ENCODE results near the gene CLRN3. TPM values are rescaled to one million over a fixed set of nuclear protein-coding genes. Genes with fewer than 3 reads are reported as not detected.

CLRN3 gene, protein sequence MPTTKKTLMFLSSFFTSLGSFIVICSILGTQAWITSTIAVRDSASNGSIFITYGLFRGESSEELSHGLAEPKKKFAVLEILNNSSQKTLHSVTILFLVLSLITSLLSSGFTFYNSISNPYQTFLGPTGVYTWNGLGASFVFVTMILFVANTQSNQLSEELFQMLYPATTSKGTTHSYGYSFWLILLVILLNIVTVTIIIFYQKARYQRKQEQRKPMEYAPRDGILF
- total RNA-seq, result not detected in 2 replicates

DNA sequence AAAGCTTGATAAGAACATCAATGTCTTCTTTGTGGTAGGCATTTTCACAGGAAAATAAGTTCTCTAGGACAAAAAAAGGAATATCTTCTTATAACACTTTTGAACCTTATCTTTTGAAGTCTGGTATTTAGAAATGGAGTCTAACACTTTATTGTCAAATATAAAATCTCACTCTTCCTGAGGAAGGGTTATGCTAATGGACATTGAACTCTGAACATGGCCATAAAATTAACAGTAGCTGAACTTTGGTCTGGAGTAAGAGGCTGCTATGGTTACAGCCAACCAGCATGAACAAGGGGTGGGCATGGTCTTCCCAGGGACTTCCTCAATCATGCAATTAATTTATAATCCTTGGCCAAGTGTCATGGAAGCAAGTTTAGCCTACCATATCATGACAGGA, at the start of gene CLRN3:
CLRN3 (minus strand) TSS at position 199 of the 400 bp plus-strand sequence; CDS start at position 42, 157 bp downstream.

DNA sequence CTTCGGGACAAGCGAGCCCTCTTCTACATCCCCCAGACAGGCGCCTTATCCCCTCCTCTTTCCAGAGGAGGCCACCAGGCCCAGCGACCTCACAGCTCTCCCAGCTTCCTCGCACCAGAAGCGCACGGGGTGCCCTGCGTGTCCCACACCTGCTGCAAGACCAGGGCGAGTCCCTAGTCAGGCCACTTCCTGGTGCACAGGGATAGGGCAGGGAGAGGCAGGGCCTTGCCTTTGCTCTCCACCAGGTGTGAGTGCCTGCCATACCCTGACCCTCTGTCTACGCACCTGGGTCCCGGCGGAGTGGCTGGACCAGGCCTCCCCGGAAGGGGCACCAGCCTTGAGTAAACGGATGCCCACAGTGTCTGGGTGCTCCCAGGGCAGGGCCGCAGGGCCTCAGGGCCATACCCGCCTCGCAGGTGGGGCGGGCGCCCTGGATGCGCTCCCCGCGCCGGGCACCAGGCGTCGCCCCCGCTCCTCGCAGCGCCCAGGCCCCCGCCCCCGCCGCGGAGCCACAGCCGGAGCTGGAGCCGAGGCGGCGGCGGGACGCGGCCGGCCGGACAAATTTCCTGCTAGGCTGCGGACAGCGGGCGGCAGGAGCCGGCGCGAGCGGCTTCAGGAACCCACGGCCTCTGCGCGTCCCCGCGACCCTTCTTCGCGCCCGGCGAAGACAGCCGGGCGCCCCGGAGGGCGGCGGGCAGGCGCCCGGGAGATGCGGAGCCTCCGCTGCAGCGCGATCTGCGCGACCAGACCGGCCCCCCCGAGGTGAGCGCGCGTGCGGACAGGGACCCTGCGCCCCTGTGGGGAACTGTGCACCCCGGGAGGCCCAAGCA, 14.0 kb upstream of the CLRN3 start, which contains the start of gene PTPRE:
PTPRE (plus strand) TSS at position 556 of the 830 bp plus-strand sequence. CDS start 133,779 bp downstream, outside the sequence.

Other genes starting within 250 kb of the CLRN3 start
- not detected in 2 replicates for gene FOXI2, start 155.8 kb downstream of the CLRN3 start, total RNA-seq
- gene PTPRE, start 14.2 kb upstream of the CLRN3 start, total RNA-seq, result 4.1 and 14.1 TPM in 2 replicates
- 16.7 and 23.7 TPM in 2 replicates for gene MKI67, start 233.5 kb upstream of the CLRN3 start, total RNA-seq